HEK293 (cell line): ENCODE results near the gene THPO.

Source experiments
- CTCF ChIP-seq: fragments of 450-650 bp; formaldehyde crosslinking; IDR thresholded peaks from 2 replicates; pipeline ENCODE4 v1.5.1; 2016; ENCODE audit warnings: missing biosample characterization, missing genetic modification characterization
- ZNF274 ChIP-seq, 2 experiments: fragments of 200-500 bp in 1 of 2; fragments of 450-650 bp in 1 of 2; sonication (Bioruptor generic) in 1 of 2; formaldehyde crosslinking in 1 of 2; IDR thresholded peaks; 2 replicates each; pipeline versions ENCODE4 v1.5.1 to v1.6.1; 2014 to 2016; ENCODE audit warnings: borderline replicate concordance in 1 of 2, inconsistent platforms in 1 of 2, low read length in 1 of 2, missing biosample characterization in 1 of 2, missing genetic modification characterization in 1 of 2
- TF ChIP-seq, protein P1 (sequence below): fragments of 450-650 bp; formaldehyde crosslinking; IDR thresholded peaks from 2 replicates; pipeline ENCODE4 v1.5.1; 2016; ENCODE audit warnings: missing biosample characterization, missing genetic modification characterization
- TF ChIP-seq, protein P2 (sequence below): fragments of 450-650 bp; formaldehyde crosslinking; IDR thresholded peaks from 2 replicates; pipeline ENCODE4 v1.5.1; 2016; ENCODE audit warnings: missing biosample characterization, missing genetic modification characterization

DNA sequence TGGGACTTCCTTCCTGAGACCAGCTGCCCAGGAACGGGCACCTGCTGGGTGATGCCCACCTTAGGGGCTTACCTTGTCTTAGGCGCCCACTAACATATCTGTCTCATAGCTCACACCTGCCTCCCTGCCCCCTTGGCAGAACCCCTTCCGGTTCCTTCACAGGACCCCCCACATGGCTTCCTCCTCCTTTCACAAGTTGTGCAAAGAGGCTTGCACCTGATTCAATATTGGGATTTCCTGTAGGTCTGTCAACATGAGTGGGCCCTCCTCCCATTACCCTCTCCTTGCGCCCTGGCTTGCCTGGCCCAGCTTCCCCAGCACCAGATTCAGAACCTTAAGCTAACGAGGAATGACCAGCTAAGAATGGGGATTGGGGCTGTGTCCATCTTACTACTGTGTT lies 633 bp downstream of the THPO start:
- TF ChIP-seq CTCF (tag by site-specific recombination) (no peak), ZNF274 (IDR thresholded peaks at IDR 0.05; ENCODE audit: low read length) (no peak), ZNF274 (tag by site-specific recombination; IDR thresholded peaks at IDR 0.05; ENCODE audit: borderline replicate concordance) (no peak)
- TF ChIP-seq, protein P1, sequence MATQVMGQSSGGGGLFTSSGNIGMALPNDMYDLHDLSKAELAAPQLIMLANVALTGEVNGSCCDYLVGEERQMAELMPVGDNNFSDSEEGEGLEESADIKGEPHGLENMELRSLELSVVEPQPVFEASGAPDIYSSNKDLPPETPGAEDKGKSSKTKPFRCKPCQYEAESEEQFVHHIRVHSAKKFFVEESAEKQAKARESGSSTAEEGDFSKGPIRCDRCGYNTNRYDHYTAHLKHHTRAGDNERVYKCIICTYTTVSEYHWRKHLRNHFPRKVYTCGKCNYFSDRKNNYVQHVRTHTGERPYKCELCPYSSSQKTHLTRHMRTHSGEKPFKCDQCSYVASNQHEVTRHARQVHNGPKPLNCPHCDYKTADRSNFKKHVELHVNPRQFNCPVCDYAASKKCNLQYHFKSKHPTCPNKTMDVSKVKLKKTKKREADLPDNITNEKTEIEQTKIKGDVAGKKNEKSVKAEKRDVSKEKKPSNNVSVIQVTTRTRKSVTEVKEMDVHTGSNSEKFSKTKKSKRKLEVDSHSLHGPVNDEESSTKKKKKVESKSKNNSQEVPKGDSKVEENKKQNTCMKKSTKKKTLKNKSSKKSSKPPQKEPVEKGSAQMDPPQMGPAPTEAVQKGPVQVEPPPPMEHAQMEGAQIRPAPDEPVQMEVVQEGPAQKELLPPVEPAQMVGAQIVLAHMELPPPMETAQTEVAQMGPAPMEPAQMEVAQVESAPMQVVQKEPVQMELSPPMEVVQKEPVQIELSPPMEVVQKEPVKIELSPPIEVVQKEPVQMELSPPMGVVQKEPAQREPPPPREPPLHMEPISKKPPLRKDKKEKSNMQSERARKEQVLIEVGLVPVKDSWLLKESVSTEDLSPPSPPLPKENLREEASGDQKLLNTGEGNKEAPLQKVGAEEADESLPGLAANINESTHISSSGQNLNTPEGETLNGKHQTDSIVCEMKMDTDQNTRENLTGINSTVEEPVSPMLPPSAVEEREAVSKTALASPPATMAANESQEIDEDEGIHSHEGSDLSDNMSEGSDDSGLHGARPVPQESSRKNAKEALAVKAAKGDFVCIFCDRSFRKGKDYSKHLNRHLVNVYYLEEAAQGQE: no peak
- TF ChIP-seq, protein P2, sequence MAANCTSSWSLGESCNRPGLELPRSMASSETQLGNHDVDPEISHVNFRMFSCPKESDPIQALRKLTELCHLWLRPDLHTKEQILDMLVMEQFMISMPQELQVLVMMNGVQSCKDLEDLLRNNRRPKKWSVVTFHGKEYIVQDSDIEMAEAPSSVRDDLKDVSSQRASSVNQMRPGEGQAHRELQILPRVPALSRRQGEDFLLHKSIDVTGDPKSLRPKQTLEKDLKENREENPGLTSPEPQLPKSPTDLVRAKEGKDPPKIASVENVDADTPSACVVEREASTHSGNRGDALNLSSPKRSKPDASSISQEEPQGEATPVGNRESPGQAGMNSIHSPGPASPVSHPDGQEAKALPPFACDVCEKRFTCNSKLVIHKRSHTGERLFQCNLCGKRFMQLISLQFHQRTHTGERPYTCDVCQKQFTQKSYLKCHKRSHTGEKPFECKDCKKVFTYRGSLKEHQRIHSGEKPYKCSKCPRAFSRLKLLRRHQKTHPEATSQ: no peak
